HG02938 (cell line): ENCODE data around the gene TMEM51.

Source experiments
- ATAC-seq: cut with Tn5 transposase; IDR thresholded peaks from one replicate; pipeline ENCODE4 v1.9.1; 2021; ENCODE audit warnings: mild to moderate bottlenecking, moderate library complexity; ENCODE audit not compliant: unreplicated experiment

The TMEM51 gene

DNA sequence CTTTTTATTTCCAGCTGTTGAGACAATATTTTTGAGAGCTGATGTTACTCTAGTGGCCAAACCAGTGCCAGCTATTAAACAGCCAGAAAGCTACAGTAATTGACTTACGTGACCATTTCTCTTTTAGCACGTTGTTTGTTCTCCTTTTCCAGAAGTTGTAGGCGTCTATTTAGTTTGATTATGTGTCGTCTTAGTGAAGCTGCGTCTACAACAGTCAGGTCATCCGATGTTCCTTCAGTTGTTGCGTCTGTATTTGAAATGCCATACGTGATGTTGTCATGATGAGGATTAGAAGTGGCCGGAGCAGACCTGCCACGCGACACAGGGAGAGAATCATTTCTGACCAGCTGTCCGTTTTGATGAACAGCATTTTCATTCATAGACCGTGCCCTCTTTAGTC, 38.2 kb downstream of the TMEM51 start:
- no peak for ATAC-seq

DNA sequence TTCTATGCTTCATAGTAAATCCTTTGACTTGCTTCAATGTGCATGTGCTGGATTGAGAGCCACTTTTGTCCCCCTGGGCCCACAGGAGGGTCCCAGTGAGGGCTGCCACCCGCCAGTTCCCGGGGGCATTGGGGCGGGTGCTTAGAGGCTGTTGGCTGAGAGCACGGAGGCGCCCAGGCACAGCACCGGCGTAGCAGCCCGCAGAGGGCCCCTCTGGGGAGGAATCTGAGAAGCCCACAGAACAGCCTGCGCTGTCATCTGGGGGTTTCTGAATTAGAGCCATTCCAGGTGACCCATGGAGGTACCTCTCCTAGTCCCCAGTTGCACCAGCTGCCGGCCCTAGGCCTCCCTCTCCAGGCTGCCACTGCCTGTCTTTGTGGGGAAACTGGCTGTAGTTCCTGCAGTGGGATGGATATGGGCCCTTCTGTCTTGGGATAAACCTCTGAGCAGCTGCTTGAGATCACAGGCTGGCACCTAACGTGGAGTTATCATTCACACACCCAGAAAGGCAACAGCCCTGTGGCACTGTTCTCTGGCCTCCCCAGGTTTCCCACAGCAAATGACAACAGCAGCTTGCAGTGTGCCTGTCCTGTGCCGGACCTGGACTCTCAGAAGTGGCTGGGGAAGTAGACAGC, 39.5 kb downstream of the TMEM51 start:
- no peak for ATAC-seq

- ATAC-seq, result no peak
Observed at GRCh38 chr1:15195420-15196052, 42.0 kb downstream of the TMEM51 start.

GRCh38 chr1:15196069-15196468, 42.5 kb downstream of the TMEM51 start:
- no peak for ATAC-seq

DNA sequence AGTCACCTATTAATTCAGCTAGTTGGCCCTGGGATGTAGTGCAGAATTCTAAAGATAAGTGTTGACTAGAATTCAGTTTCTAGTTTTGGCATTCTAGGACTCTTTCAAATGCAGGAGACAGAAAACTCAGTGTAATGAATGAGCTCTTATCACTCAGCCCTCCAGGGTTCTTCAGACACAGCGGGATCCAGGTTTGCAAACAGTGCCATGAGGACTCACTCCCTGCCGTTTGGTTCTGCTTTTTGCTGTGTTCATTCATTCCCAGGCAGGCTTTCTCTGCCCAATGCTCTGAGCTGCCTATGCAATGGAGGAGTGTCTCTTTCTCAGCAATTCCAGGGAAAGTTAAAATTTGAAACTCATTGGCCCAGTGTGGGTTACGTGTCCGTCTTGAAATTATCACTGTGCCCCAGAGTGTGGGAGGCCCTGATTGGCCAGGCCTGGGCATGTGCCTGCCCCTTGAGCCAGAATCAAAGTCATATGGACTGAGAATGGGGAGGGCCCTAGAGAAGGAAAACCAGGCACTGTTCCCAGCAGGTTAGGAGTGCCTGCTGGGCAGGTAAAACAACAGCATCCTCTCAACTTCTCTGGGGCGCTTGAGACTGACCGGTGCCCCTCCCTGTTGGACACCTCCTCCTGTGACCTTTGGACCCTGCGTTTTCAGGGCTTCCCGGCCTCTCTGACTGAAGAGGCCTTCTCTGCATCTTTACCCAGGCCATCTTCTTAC, 43.4 kb downstream of the TMEM51 start:
- ATAC-seq, result no peak

GRCh38 chr1:15197591-15198447, 44.3 kb downstream of the TMEM51 start:
- ATAC-seq, result no peak

DNA sequence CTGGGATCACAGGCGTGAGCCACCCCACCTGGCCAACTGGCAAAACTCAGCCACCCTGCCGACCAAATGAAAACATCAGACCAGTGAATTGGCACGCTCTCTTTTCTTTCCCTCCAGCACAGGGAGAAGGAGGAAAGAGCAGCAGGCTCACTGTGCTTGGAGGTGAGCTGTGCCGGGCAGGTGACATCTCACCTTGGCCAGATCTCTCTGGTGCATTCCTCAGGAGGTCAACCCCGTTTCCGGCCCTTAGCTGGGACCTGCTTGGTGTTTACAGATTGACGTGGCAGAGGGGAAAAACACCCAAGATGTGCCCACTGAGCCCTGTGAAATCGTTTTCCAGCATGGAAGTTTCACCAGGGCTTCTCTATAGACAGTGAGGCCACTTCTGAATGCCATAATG, 45.1 kb downstream of the TMEM51 start:
- no peak for ATAC-seq

DNA sequence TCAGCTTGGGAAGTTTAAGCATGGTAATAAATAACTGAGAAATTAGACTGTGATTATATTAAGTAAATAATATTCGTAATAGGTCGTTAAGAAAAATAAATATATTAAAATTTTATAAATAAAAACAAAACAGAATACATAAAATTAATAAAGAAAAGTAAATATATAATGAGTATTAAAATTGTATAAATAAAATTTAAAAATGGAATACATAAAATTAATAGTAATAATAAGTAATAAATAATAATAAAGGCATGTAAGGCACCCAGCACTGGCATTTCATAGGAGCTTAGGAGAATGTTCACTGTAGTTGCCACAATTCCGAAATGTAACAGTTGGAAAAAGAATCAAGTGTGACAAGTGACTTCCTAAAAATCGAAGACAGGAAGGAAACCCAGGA, 47.7 kb downstream of the TMEM51 start:
- no peak for ATAC-seq

DNA sequence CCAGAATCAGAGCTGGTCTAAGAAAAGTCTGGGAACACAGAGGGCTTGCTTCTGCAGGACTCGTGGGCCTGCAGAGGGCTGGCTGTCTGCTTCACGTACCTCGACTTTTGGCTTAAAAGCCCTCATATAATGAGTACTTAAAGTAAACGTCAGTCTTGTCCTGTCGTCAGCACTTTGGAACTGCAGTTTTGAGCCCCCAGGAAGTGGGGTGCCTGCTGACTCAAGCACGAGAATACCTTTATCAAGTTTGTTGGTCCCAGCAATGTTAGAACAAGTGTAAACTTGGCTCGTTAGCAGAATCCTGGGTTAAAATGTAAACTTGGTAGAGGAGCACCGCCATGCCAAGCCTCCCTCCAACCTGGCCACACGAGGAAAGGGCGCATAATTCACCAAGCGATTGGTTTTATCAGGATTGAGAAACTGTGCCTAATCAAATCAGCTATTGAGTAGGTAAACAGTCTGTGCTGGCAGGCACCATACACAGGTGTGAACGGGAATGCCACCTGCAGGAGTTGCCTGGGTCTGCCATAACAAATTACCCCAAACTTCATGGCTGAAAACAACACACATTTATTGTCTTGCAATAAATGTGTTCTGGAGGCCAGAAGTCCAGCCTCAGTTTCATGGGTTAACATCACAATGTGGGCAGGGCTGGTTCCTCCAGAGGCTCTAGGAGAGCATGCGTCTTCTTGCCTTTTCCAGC, 48.5 kb downstream of the TMEM51 start:
- no peak for ATAC-seq

DNA sequence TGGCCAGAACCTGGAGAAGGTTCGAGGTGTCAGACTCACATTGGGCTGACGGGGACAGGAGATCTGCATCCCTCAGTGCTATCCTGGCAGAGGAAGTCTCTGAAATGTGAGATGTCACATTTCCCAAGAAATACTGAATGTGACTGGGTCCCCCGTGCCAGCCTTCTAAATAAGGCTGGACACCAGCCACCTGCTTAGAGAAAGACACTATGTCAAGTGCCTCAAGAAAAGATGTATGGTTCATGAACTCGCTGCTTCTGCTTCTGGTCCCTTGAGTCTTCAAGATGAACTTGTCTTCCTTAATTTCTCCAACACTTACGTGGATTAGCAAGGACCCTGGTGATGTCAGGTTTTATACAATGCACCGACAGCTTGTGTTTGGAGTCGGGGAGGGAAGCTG, 51.4 kb downstream of the TMEM51 start:
- ATAC-seq, result no peak

- ATAC-seq, result no peak
Observed at GRCh38 chr1:15205586-15206346, 52.2 kb downstream of the TMEM51 start.

- ATAC-seq, result no peak
Observed at GRCh38 chr1:15206418-15207030, 53.0 kb downstream of the TMEM51 start.

GRCh38 chr1:15207031-15207828, 53.7 kb downstream of the TMEM51 start:
- ATAC-seq, result no peak

DNA sequence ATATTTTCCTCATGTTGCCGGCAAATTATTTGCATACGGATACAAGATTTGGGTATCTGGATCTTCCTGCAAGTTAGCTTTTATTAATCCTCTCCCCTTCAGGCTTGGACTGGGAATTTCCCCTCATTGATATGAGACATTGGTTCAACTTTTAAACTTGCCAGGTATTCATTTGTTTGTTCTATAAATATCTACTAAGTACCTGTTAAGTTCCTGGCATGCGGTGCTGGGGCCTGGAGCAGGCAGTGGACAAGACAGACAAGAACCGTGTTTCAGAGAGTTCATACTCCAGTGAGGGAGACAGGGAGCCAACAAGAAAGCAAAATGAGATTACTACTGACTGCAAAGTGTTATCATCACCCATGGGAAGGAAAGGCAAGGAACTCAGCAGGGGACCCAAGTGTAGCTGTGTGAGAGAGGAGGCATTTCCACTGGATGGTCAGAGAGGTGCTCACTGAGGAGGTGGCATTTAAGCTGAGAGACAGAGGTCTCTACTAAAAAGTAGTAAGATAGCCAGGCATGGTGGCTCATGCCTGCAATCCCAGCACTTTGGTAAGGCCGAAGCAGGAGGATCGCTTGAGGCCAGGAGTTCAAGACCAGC, 54.4 kb downstream of the TMEM51 start:
- no peak for ATAC-seq

DNA sequence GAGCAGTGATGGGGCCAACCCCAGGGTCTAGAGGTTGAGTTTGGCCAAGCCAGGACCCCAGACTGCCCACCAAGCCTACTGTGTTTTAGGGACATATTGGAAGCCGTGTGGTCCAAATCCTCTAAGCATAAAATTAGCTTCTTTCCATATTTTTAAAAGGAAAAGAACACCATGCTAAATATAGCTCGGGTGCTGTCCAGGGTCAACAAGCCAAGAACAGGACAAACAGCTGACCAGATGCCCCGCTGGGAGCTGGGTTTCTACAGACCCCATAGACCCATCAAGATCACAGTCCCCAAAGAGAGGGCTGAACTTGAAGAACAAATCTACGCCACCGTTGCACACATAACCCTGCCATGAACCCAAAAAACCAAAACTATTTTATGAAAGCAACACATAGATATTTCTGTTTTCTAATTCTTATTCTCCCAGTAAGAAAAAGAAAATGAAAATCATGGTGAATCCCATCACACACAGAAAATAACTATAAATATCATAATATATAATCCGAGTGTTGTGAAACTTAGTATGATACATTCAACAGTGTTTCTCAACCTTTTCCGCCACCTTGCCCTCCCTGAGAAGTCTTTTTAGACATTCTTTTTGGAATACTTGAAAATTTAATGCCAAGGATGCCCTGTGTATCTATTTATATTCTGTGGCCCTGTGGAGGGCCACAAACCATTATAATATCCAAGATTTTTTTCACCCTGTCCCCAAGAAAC, 57.3 kb downstream of the TMEM51 start:
- no peak for ATAC-seq

DNA sequence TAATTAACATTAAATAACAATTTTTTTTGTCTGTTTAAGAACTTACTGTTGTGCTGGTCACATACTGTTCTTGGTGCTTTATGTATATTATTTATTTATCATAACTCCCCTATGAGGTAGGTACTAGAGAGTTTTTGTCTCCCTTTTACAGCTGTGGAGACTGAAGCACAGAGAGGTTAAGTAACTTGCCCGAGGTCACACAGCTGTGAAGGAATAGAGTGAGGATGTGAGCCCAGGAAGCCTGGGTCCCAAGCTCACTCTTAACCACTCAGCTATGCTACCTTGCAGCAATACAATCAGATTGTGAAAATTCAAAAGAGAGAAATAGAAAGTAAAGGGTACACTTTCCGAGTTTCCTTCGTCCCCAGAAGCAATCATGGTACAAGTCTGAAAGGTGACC, 57.9 kb downstream of the TMEM51 start:
- no peak for ATAC-seq

- ATAC-seq, result no peak
Observed at GRCh38 chr1:15212216-15212953, 58.8 kb downstream of the TMEM51 start.
